ENCODE results near the gene NFAM1.

The NFAM1 gene

DNA sequence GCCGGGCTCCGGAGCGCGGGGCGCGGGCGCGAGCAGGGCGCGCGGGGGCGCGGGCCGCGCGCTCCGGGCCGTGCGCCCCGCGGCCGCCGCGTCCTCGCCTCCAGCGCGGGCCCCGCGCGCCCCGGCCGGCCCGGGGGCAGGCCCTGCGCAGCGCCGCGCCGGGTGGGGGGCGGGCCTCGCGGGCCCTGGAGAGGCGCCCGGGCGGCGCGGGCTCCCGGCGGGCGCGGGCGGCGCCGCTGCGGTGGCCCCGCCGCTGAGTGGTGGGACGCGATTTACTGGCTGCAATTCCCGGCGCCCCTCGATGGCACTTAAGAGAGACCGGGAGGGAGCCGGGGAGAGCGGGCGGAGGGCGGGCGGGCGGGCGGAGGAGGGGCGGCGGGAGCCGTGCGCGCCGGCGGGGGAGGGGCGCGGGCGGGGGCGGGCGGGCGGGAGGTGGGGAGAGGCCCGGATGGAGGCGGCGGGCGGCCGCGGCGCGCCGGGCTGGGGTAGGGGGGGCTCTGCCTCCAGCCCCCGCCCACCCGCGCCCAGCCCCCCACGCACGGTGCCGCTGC, 88.6 kb downstream of the NFAM1 start:
- TF ChIP-seq, protein P1, sequence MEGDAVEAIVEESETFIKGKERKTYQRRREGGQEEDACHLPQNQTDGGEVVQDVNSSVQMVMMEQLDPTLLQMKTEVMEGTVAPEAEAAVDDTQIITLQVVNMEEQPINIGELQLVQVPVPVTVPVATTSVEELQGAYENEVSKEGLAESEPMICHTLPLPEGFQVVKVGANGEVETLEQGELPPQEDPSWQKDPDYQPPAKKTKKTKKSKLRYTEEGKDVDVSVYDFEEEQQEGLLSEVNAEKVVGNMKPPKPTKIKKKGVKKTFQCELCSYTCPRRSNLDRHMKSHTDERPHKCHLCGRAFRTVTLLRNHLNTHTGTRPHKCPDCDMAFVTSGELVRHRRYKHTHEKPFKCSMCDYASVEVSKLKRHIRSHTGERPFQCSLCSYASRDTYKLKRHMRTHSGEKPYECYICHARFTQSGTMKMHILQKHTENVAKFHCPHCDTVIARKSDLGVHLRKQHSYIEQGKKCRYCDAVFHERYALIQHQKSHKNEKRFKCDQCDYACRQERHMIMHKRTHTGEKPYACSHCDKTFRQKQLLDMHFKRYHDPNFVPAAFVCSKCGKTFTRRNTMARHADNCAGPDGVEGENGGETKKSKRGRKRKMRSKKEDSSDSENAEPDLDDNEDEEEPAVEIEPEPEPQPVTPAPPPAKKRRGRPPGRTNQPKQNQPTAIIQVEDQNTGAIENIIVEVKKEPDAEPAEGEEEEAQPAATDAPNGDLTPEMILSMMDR (IDR thresholded peaks at IDR 0.05; ENCODE audit: low read length, missing control alignments) = no peak
- H3K4me3 ChIP-seq (replicated peaks; ENCODE audit: low read depth, low read length) = peak overlapping the region; percentile 12
- DNase-seq (ENCODE audit: low read depth) = no peak

DNA sequence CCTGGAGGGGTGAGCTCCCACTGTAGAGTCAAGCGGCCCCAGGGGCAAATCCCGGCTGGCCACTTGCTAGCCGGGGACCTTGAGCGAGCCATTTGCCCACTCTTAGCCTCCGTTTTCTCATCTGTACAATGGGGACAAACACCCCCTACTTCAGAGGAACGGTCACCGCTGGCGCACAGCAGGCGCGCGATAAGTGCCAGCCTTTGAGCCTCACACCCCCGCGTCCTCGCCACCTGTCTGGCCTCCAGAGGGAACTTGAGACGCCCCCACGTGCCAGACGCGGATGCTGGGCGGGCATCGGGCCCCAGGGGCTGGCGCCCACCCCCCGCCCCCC, 89.1 kb downstream of the NFAM1 start:
- DNase-seq (ENCODE audit: low read depth) = no peak
- TF ChIP-seq, protein P1 (IDR thresholded peaks at IDR 0.05; ENCODE audit: low read length, missing control alignments) = no peak
- no peak overlapping the region for H3K4me3 ChIP-seq (replicated peaks; ENCODE audit: low read depth, low read length)

DNA sequence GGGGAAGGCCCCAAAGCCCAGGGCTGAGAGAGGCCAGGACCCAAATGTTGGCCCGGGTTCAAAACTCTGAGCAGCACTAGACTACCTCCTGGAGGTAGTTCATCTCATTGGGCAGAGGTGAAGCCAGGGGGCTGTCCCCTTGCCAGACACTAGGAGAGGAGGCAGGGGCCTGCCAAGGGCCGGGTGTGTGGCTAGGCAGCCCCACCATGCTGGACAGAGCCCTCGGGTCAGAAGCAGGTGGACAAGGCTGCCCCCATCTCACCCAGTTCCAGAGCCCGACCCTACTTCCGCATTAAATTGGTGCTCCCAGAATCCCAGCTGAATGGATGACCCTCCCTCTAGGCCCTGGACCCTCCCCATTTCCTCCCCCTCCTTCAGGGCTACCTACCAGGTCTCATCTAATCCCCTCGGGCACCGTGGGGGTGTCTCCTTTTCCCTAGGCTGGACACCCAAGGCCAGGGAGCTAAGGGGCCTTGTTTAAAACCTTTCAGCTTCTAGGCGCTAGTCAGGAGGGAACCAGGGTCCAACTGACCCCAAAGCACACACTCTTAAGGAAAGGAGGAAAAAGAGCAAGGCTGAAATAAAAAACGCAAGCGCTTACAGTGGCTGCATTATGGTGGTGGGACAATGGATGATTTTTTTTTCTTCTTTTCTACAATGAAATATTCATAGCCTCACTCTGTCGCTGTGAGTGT, 89.6 kb downstream of the NFAM1 start:
- no peak overlapping the region for H3K4me3 ChIP-seq (replicated peaks; ENCODE audit: low read depth, low read length)
- TF ChIP-seq, protein P1 (IDR thresholded peaks at IDR 0.05; ENCODE audit: low read length, missing control alignments) = no peak

DNA sequence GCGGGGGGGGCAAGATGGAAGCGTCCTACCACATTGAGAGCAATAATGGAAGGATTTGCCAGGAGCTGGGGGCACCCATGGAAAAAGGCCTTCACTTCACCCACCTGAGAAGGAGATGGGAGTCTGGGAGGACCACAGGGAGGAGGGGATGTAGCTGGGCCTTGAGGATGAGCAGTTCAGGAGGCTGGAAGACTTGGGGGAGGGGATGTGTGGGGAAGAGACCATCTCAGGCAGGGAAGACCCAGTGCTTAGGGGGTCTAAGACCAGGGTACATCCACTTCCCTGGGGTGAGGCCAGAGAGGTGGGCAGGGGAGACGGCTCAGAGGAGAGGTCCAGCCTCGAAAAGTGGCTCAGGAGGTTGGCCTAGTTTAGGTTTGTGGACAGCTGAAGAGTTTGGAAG, 90.4 kb downstream of the NFAM1 start:
- TF ChIP-seq, protein P1 (IDR thresholded peaks at IDR 0.05; ENCODE audit: low read length, missing control alignments) = no peak
- no peak overlapping the region for H3K4me3 ChIP-seq (replicated peaks; ENCODE audit: low read depth, low read length)
- DNase-seq (ENCODE audit: low read depth) = no peak

More for the DNA sequence above, 89.6 kb downstream of the NFAM1 start:
- no peak for DNase-seq (ENCODE audit: low read depth)

DNA sequence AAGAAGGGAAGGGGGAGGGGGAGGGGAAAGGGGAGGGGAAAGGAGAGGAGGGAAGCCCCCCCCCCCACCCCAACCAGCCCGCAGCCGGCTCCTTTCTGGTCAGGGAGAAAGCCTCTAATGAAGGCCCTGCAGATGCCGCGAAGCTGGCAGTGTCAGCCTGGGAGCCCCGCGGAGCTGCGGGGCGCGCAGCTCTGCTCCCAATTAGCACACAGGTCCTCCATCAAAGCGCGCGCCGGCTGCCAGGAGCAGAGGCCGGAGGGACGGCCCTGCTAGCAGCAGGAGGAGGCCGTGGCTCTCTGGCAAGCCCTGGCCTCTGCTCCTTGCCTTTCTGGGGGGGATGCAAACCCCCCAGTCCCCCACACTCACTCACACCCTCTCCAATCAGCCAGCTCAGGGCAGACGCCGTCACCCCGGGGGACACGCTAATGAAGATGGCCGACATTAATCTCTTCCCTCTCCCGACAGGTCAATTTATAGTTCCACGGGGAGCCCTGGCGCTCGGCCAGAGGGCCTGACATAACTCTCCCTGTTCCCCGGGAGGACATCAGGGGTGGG, 91.3 kb downstream of the NFAM1 start:
- no peak for DNase-seq (ENCODE audit: low read depth)
- H3K4me3 ChIP-seq (replicated peaks; ENCODE audit: low read depth, low read length) = no peak overlapping the region
- TF ChIP-seq, protein P1 (IDR thresholded peaks at IDR 0.05; ENCODE audit: low read length, missing control alignments) = no peak

DNA sequence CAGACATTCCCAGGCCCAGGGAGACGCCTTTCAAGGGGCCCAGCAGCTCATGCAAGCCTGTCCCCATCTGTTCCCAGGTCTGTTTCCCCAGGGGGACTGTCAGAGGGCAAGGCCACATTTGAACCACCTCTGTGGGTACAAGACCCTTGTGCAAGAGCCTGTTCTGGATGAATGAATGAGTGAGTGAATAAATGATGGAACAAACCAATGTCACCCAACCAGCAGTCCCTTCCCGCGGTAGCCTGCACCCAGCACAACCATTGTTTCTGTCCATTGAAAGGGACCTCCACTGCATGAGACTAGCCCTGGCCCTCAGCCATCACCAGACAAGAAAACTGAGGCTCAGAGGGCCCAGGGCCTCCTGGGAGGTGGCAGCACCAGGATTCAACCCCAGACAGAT, 92.1 kb downstream of the NFAM1 start:
- no peak for DNase-seq (ENCODE audit: low read depth)
- TF ChIP-seq, protein P1 (IDR thresholded peaks at IDR 0.05; ENCODE audit: low read length, missing control alignments) = no peak
- H3K4me3 ChIP-seq (replicated peaks; ENCODE audit: low read depth, low read length) = no peak overlapping the region

DNA sequence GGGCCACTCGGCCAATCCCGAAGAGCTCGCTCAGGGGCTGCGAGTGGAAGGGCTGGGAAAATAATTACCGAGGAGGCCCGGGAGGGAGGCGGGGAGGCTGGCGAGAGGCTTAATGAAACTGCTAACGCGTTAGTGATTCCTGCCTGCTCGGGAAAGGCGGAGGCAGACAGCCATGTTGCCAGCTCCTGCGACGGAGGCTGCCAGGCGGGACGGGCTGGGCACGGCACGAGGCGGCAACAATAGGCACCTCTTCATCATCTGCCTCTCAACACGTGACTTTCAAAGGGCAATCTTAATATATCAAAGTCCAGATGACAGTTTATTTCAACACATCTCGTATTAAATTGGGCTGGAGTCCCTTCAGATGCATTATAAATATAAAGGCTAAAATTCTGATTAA, 93.7 kb downstream of the NFAM1 start:
- TF ChIP-seq, protein P1 (IDR thresholded peaks at IDR 0.05; ENCODE audit: low read length, missing control alignments) = no peak
- H3K4me3 ChIP-seq (replicated peaks; ENCODE audit: low read depth, low read length) = no peak overlapping the region
- no peak for DNase-seq (ENCODE audit: low read depth)
